Panc1 (cell line): ENCODE results near the gene WDR6.

Experiments
- POLR2AphosphoS5 ChIP-seq: IDR thresholded peaks from 2 replicates; pipeline ENCODE4 v1.6.1; 2012; ENCODE audit warnings: mild to moderate bottlenecking, low read depth, low read length, moderate library complexity
- SIN3A ChIP-seq: IDR thresholded peaks from 2 replicates; pipeline ENCODE4 v1.6.1; 2012; ENCODE audit warnings: low read depth, mild to moderate bottlenecking, low read length, moderate library complexity, borderline replicate concordance; ENCODE audit not compliant: insufficient read depth
- TCF7L2 ChIP-seq: IDR thresholded peaks from 2 replicates; pipeline ENCODE4 v1.6.1; 2011; ENCODE audit warnings: mild to moderate bottlenecking, low read depth, low read length, inconsistent platforms
- TF ChIP-seq, protein P1 (sequence below): fragments of 450-650 bp; IDR thresholded peaks from 2 replicates; pipeline ENCODE4 v1.5.1; 2017; ENCODE audit warnings: mild to moderate bottlenecking
- TF ChIP-seq, protein P2 (sequence below), 2 experiments: IDR thresholded peaks; 2 replicates each; pipeline ENCODE4 v1.6.1; 2011 to 2012; ENCODE audit warnings: low read depth in 2 of 2, control low read depth in 1 of 2, low read length in 1 of 2, mild to moderate bottlenecking in 1 of 2, moderate library complexity in 1 of 2; ENCODE audit not compliant: insufficient read depth in 1 of 2

DNA sequence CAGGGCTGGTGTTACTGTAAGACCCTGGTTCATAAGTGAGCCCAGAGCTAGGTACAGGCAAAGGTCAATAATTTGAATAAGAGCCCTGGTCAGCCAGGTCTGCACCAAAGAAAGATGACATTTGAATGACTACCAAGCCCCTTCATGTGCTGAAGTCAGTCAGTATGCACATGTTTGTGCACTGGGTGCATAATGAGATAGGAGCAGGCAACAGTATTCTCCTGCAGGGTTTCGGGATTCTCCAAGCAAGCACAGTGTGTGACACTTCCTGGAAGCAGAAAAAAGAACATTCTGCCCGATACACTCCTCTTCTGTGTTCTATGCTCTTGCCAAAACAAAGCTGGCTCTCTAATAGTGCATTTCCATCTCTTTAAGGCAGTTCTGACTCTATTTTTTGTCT, 27.5 kb downstream of the WDR6 start:
- TF ChIP-seq, protein P1, sequence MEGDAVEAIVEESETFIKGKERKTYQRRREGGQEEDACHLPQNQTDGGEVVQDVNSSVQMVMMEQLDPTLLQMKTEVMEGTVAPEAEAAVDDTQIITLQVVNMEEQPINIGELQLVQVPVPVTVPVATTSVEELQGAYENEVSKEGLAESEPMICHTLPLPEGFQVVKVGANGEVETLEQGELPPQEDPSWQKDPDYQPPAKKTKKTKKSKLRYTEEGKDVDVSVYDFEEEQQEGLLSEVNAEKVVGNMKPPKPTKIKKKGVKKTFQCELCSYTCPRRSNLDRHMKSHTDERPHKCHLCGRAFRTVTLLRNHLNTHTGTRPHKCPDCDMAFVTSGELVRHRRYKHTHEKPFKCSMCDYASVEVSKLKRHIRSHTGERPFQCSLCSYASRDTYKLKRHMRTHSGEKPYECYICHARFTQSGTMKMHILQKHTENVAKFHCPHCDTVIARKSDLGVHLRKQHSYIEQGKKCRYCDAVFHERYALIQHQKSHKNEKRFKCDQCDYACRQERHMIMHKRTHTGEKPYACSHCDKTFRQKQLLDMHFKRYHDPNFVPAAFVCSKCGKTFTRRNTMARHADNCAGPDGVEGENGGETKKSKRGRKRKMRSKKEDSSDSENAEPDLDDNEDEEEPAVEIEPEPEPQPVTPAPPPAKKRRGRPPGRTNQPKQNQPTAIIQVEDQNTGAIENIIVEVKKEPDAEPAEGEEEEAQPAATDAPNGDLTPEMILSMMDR, result no peak
- TF ChIP-seq SIN3A (no peak), POLR2AphosphoS5 (no peak), TCF7L2 (no peak)
- TF ChIP-seq, protein P2, sequence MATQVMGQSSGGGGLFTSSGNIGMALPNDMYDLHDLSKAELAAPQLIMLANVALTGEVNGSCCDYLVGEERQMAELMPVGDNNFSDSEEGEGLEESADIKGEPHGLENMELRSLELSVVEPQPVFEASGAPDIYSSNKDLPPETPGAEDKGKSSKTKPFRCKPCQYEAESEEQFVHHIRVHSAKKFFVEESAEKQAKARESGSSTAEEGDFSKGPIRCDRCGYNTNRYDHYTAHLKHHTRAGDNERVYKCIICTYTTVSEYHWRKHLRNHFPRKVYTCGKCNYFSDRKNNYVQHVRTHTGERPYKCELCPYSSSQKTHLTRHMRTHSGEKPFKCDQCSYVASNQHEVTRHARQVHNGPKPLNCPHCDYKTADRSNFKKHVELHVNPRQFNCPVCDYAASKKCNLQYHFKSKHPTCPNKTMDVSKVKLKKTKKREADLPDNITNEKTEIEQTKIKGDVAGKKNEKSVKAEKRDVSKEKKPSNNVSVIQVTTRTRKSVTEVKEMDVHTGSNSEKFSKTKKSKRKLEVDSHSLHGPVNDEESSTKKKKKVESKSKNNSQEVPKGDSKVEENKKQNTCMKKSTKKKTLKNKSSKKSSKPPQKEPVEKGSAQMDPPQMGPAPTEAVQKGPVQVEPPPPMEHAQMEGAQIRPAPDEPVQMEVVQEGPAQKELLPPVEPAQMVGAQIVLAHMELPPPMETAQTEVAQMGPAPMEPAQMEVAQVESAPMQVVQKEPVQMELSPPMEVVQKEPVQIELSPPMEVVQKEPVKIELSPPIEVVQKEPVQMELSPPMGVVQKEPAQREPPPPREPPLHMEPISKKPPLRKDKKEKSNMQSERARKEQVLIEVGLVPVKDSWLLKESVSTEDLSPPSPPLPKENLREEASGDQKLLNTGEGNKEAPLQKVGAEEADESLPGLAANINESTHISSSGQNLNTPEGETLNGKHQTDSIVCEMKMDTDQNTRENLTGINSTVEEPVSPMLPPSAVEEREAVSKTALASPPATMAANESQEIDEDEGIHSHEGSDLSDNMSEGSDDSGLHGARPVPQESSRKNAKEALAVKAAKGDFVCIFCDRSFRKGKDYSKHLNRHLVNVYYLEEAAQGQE (IDR thresholded peaks at IDR 0.05; ENCODE audit: insufficient read depth in 1 of 2, low read depth in 2 of 2, low read length in 1 of 2), result no peak
